ENCODE results near the gene ADRA1B. TPM values are rescaled to one million over a fixed set of nuclear protein-coding genes. Genes with fewer than 3 reads are reported as not detected.

ADRA1B gene
- total RNA-seq (1 to 10 TPM in 1 of 5 donors, under 1 TPM in 2, not detected in 2; 0.18 to 9.3 (median 0.45) TPM), polyA plus RNA-seq (under 1 TPM in 2 of 3 donors, not detected in 1; 0.18 to 0.25 TPM)
- long read RNA-seq, donor 1: 0 reads
- long read RNA-seq, donor 2, partial matches to known transcripts: 0 of 1 reads
- long read RNA-seq, donor 2, other reads (novel, unspliced or antisense): 0 of 1 reads
- long read RNA-seq, donor 3: 0 reads
- long read RNA-seq, donor 4: 0 reads
- long read RNA-seq, donor 5: 0 reads
- long read RNA-seq, donor 6: 0 reads
- long read RNA-seq, donor 7: 0 reads
- long read RNA-seq, donor 8: 0 reads
- long read RNA-seq, donor 9: 0 reads
- long read RNA-seq, donor 10: 0 reads

GRCh38 chr5:159915904-159916840, at the start of gene ADRA1B:
ADRA1B (plus strand) TSS chr5:159916482; CDS start chr5:159916906, 424 bp downstream.
- Histone ChIP-seq H3K4me3 (peak within 1 kb of the TSS; percentile 44 to 52 (median 50)), H3K9me3 (no peaks in the 10 kb centered on the region), H3K4me1 (peaks cover 0 to 44% (median 26%) of the 10 kb centered on the region in 4 donors), H3K27me3 (peaks cover 0 to 52% (median 16%) of the 10 kb centered on the region in 3 donors), H3K27ac (peak within 1 kb of the TSS in 3 of 5 donors; percentile 17 to 79 (median 38)), H3K36me3 (no peaks in the 10 kb centered on the region)
- peak; percentile 73 to 89 for DNase-seq
- TF ChIP-seq POLR2AphosphoS5 (IDR thresholded peaks at IDR 0.05): no peak
- TF ChIP-seq EP300 (IDR thresholded peaks at IDR 0.05): no peak
- peak in 4 of 7 experiments; percentile 12 to 77 (median 50) for TF ChIP-seq CTCF (IDR thresholded peaks at IDR 0.05)
- intact Hi-C loops (cut with DNase I; ENCODE audit: low total_unique reads): loop anchor here (10.0 kb wide), 1 partner anchor 401 kb away; no protein-coding TSS in a partner anchor
- WGBS, 5 donors: 2 to 5% (median 3%) methylated on average over 21 to 81 of the region's 81 CpGs

- TF ChIP-seq POLR2AphosphoS5 (IDR thresholded peaks at IDR 0.05) (no peak), CTCF (IDR thresholded peaks at IDR 0.05) (no peak), EP300 (IDR thresholded peaks at IDR 0.05) (no peak), POLR2A (IDR thresholded peaks at IDR 0.05) (no peak)
- no peak for DNase-seq
- Histone ChIP-seq H3K27ac (no peak overlapping the region), H3K36me3 (no peaks in the 10 kb centered on the region), H3K9me3 (no peaks in the 10 kb centered on the region), H3K27me3 (no peaks in the 10 kb centered on the region), H3K4me3 (no peak overlapping the region), H3K4me1 (peaks cover 0 to 18% (median 6%) of the 10 kb centered on the region in 4 donors)
- intact Hi-C loops (cut with DNase I; ENCODE audit: low total_unique reads): no loop called here
- WGBS, 5 donors: 54 to 84% (median 76%) methylated on average over 2 of the region's 2 CpGs
These were observed 42.6 kb upstream of the ADRA1B start for GRCh38 chr5:159873680-159874079.

- H3K4me1 ChIP-seq: peaks cover 0 to 24% (median 9%) of the 10 kb centered on the region in 4 donors
- no peaks in the 10 kb centered on the region for H3K36me3 ChIP-seq
- no peaks in the 10 kb centered on the region for H3K27me3 ChIP-seq
- no peak overlapping the region for H3K4me3 ChIP-seq
- H3K9me3 ChIP-seq: no peaks in the 10 kb centered on the region
- intact Hi-C loops (cut with DNase I; ENCODE audit: low total_unique reads): no loop called here
- no peak for DNase-seq
- H3K27ac ChIP-seq: no peak overlapping the region
- TF ChIP-seq EP300 (IDR thresholded peaks at IDR 0.05): no peak
- TF ChIP-seq POLR2AphosphoS5 (IDR thresholded peaks at IDR 0.05): no peak
- TF ChIP-seq CTCF (IDR thresholded peaks at IDR 0.05): no peak
- no peak for TF ChIP-seq POLR2A (IDR thresholded peaks at IDR 0.05)
These were observed 42.0 kb upstream of the ADRA1B start for GRCh38 chr5:159874263-159874662.

GRCh38 chr5:159877016-159877415, 39.3 kb upstream of the ADRA1B start:
- peak in 1 of 2 donors; percentile 38 for DNase-seq
- TF ChIP-seq POLR2AphosphoS5 (IDR thresholded peaks at IDR 0.05) (no peak), EP300 (IDR thresholded peaks at IDR 0.05) (no peak), CTCF (IDR thresholded peaks at IDR 0.05) (no peak), POLR2A (IDR thresholded peaks at IDR 0.05) (no peak)
- Histone ChIP-seq H3K4me1 (peaks cover 0 to 28% (median 9%) of the 10 kb centered on the region in 4 donors), H3K36me3 (no peaks in the 10 kb centered on the region), H3K27me3 (no peaks in the 10 kb centered on the region), H3K27ac (no peak overlapping the region), H3K4me3 (no peak overlapping the region), H3K9me3 (no peaks in the 10 kb centered on the region)
- 59 to 73% (median 61%) methylated on average over 8 of the region's 8 CpGs for WGBS, 5 donors
- intact Hi-C loops (cut with DNase I; ENCODE audit: low total_unique reads): no loop called here

All from stomach (tissue), 19 donors.